Lower leg skin (tissue), 3 donors: ENCODE measurements around the gene TCHP.
"Not testable (repeated sequence)": the region's sequence is repeated elsewhere in the genome, so short reads cannot be mapped to it uniquely, and the experiment has no call there.

ENCODE experiments used
- POLR2A ChIP-seq, 2 donors: fragments of 450-650 bp; IDR thresholded peaks; one replicate each; pipeline ENCODE4 v1.6.1; 2016 to 2017; ENCODE audit warnings: antibody characterized with exemption in 2 of 2, mild to moderate bottlenecking in 1 of 2, moderate library complexity in 1 of 2
- TF ChIP-seq, protein P1 (sequence below), 3 donors: fragments of 450-650 bp; IDR thresholded peaks; one replicate each; pipeline ENCODE4 v1.5.1; 2016; ENCODE audit warnings: antibody characterized with exemption in 3 of 3, mild to moderate bottlenecking in 3 of 3, moderate library complexity in 2 of 3

DNA sequence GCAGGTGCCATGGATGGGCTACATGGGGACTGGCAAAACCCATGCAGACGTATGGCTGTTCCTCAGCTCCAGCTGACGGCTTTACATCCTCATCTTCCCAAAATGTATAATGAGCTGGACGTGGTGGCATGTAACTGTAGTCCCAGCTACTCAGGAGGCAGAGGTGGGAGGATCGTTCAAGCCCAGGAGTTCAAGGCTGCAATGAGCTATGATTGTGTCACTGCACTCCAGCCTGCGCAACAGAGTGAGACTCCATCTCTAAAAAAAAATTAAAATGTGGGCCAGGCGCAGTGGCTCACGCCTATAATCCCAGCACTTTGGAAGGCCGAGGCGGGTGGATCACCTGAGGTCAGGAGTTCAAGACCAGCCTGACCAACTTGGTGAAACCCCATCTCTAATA lies 37.6 kb upstream of the TCHP start:
- not testable (repeated sequence) for TF ChIP-seq POLR2A (IDR thresholded peaks at IDR 0.05)
- TF ChIP-seq, protein P1, sequence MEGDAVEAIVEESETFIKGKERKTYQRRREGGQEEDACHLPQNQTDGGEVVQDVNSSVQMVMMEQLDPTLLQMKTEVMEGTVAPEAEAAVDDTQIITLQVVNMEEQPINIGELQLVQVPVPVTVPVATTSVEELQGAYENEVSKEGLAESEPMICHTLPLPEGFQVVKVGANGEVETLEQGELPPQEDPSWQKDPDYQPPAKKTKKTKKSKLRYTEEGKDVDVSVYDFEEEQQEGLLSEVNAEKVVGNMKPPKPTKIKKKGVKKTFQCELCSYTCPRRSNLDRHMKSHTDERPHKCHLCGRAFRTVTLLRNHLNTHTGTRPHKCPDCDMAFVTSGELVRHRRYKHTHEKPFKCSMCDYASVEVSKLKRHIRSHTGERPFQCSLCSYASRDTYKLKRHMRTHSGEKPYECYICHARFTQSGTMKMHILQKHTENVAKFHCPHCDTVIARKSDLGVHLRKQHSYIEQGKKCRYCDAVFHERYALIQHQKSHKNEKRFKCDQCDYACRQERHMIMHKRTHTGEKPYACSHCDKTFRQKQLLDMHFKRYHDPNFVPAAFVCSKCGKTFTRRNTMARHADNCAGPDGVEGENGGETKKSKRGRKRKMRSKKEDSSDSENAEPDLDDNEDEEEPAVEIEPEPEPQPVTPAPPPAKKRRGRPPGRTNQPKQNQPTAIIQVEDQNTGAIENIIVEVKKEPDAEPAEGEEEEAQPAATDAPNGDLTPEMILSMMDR (IDR thresholded peaks at IDR 0.05), result not testable (repeated sequence)
